Right lobe of liver (tissue), 6 donors: ENCODE measurements around the gene GDNF. TPM values are rescaled to one million over a fixed set of nuclear protein-coding genes. Genes with fewer than 3 reads are reported as not detected.

ENCODE experiments used
- ATAC-seq, 4 donors: fragments of 200-7000 bp; cut with Tn5 transposase; one replicate each; pipeline ENCODE4 v1.9.1; 2020; ENCODE audit warnings: mild to moderate bottlenecking in 4 of 4, moderate library complexity in 4 of 4
- DNase-seq, 3 donors: peaks; one replicate each; pipeline ENCODE4 v3.0.0-alpha.2; 2020
- H3K27ac ChIP-seq, 3 donors: fragments of 200-600 bp; one replicate each; pipeline ENCODE4 v1.8.0; 2022
- H3K27me3 ChIP-seq, 2 donors: fragments of 200-600 bp; one replicate each; pipeline ENCODE4 v1.8.0; 2022
- H3K36me3 ChIP-seq, 4 donors: fragments of 200-600 bp; sonication (generic) in 1 of 4; one replicate each; pipeline versions ENCODE4 v1.5.1 to v1.8.0; 2017 to 2022; ENCODE audit warnings: control low read depth in 1 of 4
- H3K4me1 ChIP-seq, 4 donors: fragments of 200-600 bp; sonication (generic) in 1 of 4; one replicate each; pipeline versions ENCODE4 v1.5.1 to v1.8.0; 2017 to 2022; ENCODE audit warnings: control low read depth in 1 of 4
- H3K4me3 ChIP-seq, 3 donors: fragments of 200-600 bp; one replicate each; pipeline ENCODE4 v1.8.0; 2022
- H3K9me3 ChIP-seq, 4 donors: fragments of 200-600 bp; sonication (generic) in 1 of 4; one replicate each; pipeline versions ENCODE4 v1.5.1 to v1.8.0; 2017 to 2022; ENCODE audit warnings: control low read depth in 1 of 4
- POLR2A ChIP-seq: fragments of 450-650 bp; IDR thresholded peaks from one replicate; pipeline ENCODE4 v1.6.1; 2017; ENCODE audit warnings: antibody characterized with exemption, mild to moderate bottlenecking
- WGBS: methylation state at CpG from one replicate; pipeline ENCODE4 v1.1.6; 2018; ENCODE audit warnings: low coverage, low lambda C conversion rate; ENCODE audit not compliant: insufficient coverage; ENCODE audit errors: missing lambda C conversion rate; 5-methylcytosine and 5-hydroxymethylcytosine counted together
- intact Hi-C, 2 donors: fragments of 100-400 bp; cut with DNase I; formaldehyde crosslinking; loops; one replicate each; pipeline versions ENCODE4 v1.11.2 to v1.14.1; 2022
- total RNA-seq, 6 experiments: library from RNA; depleted of rRNA in 2 of 6; stranded (reverse); fragments of >200 nt in 2 of 6; fragmentation: NEBNext Ultra II Directional in 3 of 6; extraction: Animal tissue kit (Norgen Biotek cat#: 25700) in 3 of 6; gene quantifications; one replicate each; pipeline versions ENCODE4 v1.1.0 to v1.2.4, GENCODE V29; 2016 to 2023
- TF ChIP-seq, protein P1 (sequence below), 4 donors: fragments of 200-600 bp in 3 of 4; fragments of 450-650 bp in 1 of 4; IDR thresholded peaks; one replicate each; pipeline versions ENCODE4 v1.5.1 to v1.8.0; 2016 to 2022; ENCODE audit warnings: antibody characterized with exemption in 4 of 4, mild to moderate bottlenecking in 2 of 4
- donor health status: DM: no; HTN: yes; CAD: no.
- donor health status: DM: no; HTN: no; CAD: no.
- donor health status: DM: no; HTN: no; CAD: no.
- donor health status: DM: no; HTN: yes; CAD: no.
- donor health status: DM: no; HTN: yes; CAD: no.

GDNF gene
- total RNA-seq, 6 experiments from 2014 or later, result 0.15 to 0.47 (median 0.26) TPM

GRCh38 chr5:37846786-37847310 lies 7.0 kb upstream of the GDNF start:
- H3K36me3 ChIP-seq, result no peaks in the 10 kb centered on the region
- TF ChIP-seq, protein P1, sequence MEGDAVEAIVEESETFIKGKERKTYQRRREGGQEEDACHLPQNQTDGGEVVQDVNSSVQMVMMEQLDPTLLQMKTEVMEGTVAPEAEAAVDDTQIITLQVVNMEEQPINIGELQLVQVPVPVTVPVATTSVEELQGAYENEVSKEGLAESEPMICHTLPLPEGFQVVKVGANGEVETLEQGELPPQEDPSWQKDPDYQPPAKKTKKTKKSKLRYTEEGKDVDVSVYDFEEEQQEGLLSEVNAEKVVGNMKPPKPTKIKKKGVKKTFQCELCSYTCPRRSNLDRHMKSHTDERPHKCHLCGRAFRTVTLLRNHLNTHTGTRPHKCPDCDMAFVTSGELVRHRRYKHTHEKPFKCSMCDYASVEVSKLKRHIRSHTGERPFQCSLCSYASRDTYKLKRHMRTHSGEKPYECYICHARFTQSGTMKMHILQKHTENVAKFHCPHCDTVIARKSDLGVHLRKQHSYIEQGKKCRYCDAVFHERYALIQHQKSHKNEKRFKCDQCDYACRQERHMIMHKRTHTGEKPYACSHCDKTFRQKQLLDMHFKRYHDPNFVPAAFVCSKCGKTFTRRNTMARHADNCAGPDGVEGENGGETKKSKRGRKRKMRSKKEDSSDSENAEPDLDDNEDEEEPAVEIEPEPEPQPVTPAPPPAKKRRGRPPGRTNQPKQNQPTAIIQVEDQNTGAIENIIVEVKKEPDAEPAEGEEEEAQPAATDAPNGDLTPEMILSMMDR (IDR thresholded peaks at IDR 0.05), result no peak
- TF ChIP-seq POLR2A, result no peak
- intact Hi-C loops, result no loop called here
- 84% methylated on average over 4 of the region's 4 CpGs for WGBS
- ATAC-seq (peak in 1 of 4 donors; percentile 41), DNase-seq (no peak)
- no peak overlapping the region for H3K4me3 ChIP-seq
- H3K4me1 ChIP-seq, result peaks cover 0 to 6% (median 0%) of the 10 kb centered on the region in 4 donors
- no peaks in the 10 kb centered on the region for H3K9me3 ChIP-seq
- H3K27ac ChIP-seq, result no peak overlapping the region
- no peaks in the 10 kb centered on the region for H3K27me3 ChIP-seq

- Histone ChIP-seq H3K27ac (no peak overlapping the region), H3K4me3 (no peak overlapping the region), H3K4me1 (peaks cover 0 to 19% (median 0%) of the 10 kb centered on the region in 4 donors), H3K9me3 (no peaks in the 10 kb centered on the region), H3K27me3 (peaks cover 0 to 6% of the 10 kb centered on the region in 2 donors), H3K36me3 (no peaks in the 10 kb centered on the region)
- DNase-seq, result no peak
- intact Hi-C loops, result no loop called here
- no peak for ATAC-seq
- 32% methylated on average over 5 of the region's 6 CpGs for WGBS
- TF ChIP-seq POLR2A, result no peak
- TF ChIP-seq, protein P1 (IDR thresholded peaks at IDR 0.05), result no peak
Observed at GRCh38 chr5:37844009-37844408, 4.2 kb upstream of the GDNF start.

- TF ChIP-seq, protein P1 (IDR thresholded peaks at IDR 0.05), result no peak
- no peak for TF ChIP-seq POLR2A
- no peak overlapping the region for H3K27ac ChIP-seq
- no peaks in the 10 kb centered on the region for H3K36me3 ChIP-seq
- DNase-seq (no peak), ATAC-seq (no peak)
- 90% methylated on average over 2 of the region's 10 CpGs for WGBS
- peaks cover 0 to 8% of the 10 kb centered on the region in 2 donors for H3K27me3 ChIP-seq
- no peaks in the 10 kb centered on the region for H3K9me3 ChIP-seq
- no peak overlapping the region for H3K4me3 ChIP-seq
- intact Hi-C loops, result no loop called here
- peaks cover 0 to 33% (median 2%) of the 10 kb centered on the region in 4 donors for H3K4me1 ChIP-seq
Observed at GRCh38 chr5:37842048-37842447, 2.2 kb upstream of the GDNF start.

DNA sequence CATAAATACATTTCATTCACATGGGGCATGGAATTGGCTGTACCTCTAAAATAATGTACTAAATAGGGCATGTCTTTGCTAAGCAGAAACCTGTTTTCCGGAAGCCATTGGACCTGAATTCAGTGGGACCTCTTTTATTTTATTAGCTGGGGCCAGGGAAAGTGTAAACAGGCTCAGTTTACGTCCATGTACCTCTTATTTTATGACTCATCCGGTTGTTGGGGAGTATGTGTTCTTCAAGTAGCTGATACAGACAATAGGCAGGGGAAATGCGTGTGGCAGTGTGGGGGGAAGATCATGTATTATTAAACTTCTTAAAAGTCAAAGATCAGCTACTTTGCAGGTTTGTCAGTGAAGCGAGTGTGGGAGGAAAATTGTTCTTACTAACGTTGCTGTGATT lies 1.4 kb upstream of the GDNF start:
- Histone ChIP-seq H3K4me3 (no peak overlapping the region), H3K27me3 (peaks cover 0 to 8% of the 10 kb centered on the region in 2 donors), H3K27ac (no peak overlapping the region), H3K4me1 (peaks cover 0 to 41% (median 5%) of the 10 kb centered on the region in 4 donors), H3K36me3 (no peaks in the 10 kb centered on the region), H3K9me3 (no peaks in the 10 kb centered on the region)
- TF ChIP-seq, protein P1 (IDR thresholded peaks at IDR 0.05), result no peak
- TF ChIP-seq POLR2A, result no peak
- 69% methylated on average over 6 of the region's 6 CpGs for WGBS
- DNase-seq (no peak), ATAC-seq (no peak)
- intact Hi-C loops, result no loop called here
